Fibroblast of the aortic adventitia (primary cell): ENCODE data around the gene TBPL1. TPM values are rescaled to one million over a fixed set of nuclear protein-coding genes. Genes with fewer than 3 reads are reported as not detected.

Experiments used
- DNase-seq: peaks from one replicate; pipeline ENCODE4 v3.0.0-alpha.2; 2010; ENCODE audit warnings: low read depth
- H3K4me3 ChIP-seq: 2 replicates; pipeline ENCODE4 v1.5.1; 2011; ENCODE audit warnings: low read depth, mild to moderate bottlenecking, control low read depth, low read length, moderate library complexity
- CTCF ChIP-seq: IDR thresholded peaks from 2 replicates; pipeline ENCODE4 v1.5.1; 2011; ENCODE audit warnings: mild to moderate bottlenecking, low read length, control low read depth, inconsistent platforms; ENCODE audit not compliant: insufficient read depth
- total RNA-seq: library from RNA; depleted of rRNA; stranded (reverse); fragments of >200 nt; gene quantifications from 2 replicates; pipeline ENCODE4 v1.2.3, GENCODE V29; 2012; ENCODE audit warnings: low replicate concordance

Gene TBPL1
- total RNA-seq, 1 donor: 30.2 TPM

GRCh38 chr6:134022650-134023049 lies 69.6 kb downstream of the TBPL1 start:
- no peak for TF ChIP-seq CTCF
- no peak overlapping the region for H3K4me3 ChIP-seq
- no peak for DNase-seq

- TF ChIP-seq CTCF: no peak
- H3K4me3 ChIP-seq: no peak overlapping the region
- no peak for DNase-seq
Measured at GRCh38 chr6:134026597-134026996, 73.6 kb downstream of the TBPL1 start.

- no peak overlapping the region for H3K4me3 ChIP-seq
- TF ChIP-seq CTCF: no peak
- no peak for DNase-seq
Measured at GRCh38 chr6:134028438-134028837, 75.4 kb downstream of the TBPL1 start.

GRCh38 chr6:134029495-134030455 lies 76.8 kb downstream of the TBPL1 start:
- peak; percentile 36 for DNase-seq
- no peak overlapping the region for H3K4me3 ChIP-seq
- TF ChIP-seq CTCF: no peak

GRCh38 chr6:134031696-134032255 lies 78.8 kb downstream of the TBPL1 start:
- DNase-seq: peak; percentile 54
- H3K4me3 ChIP-seq: no peak overlapping the region
- TF ChIP-seq CTCF: no peak

- TF ChIP-seq CTCF: no peak
Measured at GRCh38 chr6:134034478-134034877, 81.5 kb downstream of the TBPL1 start.

More at GRCh38 chr6:134034478-134034877, 81.5 kb downstream of the TBPL1 start:
- DNase-seq: no peak
- H3K4me3 ChIP-seq: no peak overlapping the region
